HepG2 (cell line): ENCODE measurements around the gene KCNK7. TPM values are rescaled to one million over a fixed set of nuclear protein-coding genes. Genes with fewer than 3 reads are reported as not detected.
A peak's percentile ranks its signal among the peaks of the same experiment; 100 is the strongest.

Source experiments
- ATRX ChIP-seq: sonication (generic); formaldehyde crosslinking; IDR thresholded peaks from 2 replicates; pipeline ENCODE4 v1.4.0; 2020; ENCODE audit warnings: missing genetic modification reagents, borderline replicate concordance
- FOXP4 ChIP-seq: sonication (generic); formaldehyde crosslinking; IDR thresholded peaks from 2 replicates; pipeline ENCODE4 v1.4.0; 2020; ENCODE audit warnings: missing genetic modification reagents
- GTF2F1 ChIP-seq: fragments of 150-350 bp; IDR thresholded peaks from 2 replicates; pipeline ENCODE4 v1.6.1; 2014; ENCODE audit warnings: low read length
- HDAC1 ChIP-seq: sonication (generic); formaldehyde crosslinking; IDR thresholded peaks from 2 replicates; pipeline ENCODE4 v1.5.1; 2020; ENCODE audit warnings: mild to moderate bottlenecking, missing genetic modification reagents
- KDM5A ChIP-seq: fragments of 200-600 bp; sonication (generic); IDR thresholded peaks from 2 replicates; pipeline ENCODE4 v1.7.0; 2018; ENCODE audit warnings: antibody characterized with exemption, mild to moderate bottlenecking, low read length, borderline replicate concordance
- MEIS2 ChIP-seq: sonication (generic); formaldehyde crosslinking; IDR thresholded peaks from 2 replicates; pipeline ENCODE4 v1.9.0; 2021; ENCODE audit warnings: mild to moderate bottlenecking, missing genetic modification reagents
- MTF2 ChIP-seq: sonication (generic); formaldehyde crosslinking; IDR thresholded peaks from 2 replicates; pipeline ENCODE4 v1.5.0; 2020; ENCODE audit warnings: missing genetic modification reagents, borderline replicate concordance
- NAIF1 ChIP-seq: sonication (generic); formaldehyde crosslinking; IDR thresholded peaks from 2 replicates; pipeline ENCODE4 v1.5.0; 2020; ENCODE audit warnings: mild to moderate bottlenecking, missing genetic modification reagents, borderline replicate concordance
- NFATC3 ChIP-seq: sonication (generic); formaldehyde crosslinking; IDR thresholded peaks from 2 replicates; pipeline ENCODE4 v1.5.1; 2020; ENCODE audit warnings: mild to moderate bottlenecking, missing genetic modification reagents
- NFE2 ChIP-seq: sonication (generic); formaldehyde crosslinking; IDR thresholded peaks from 2 replicates; pipeline ENCODE4 v1.4.0; 2020; ENCODE audit warnings: missing genetic modification reagents
- PHF8 ChIP-seq: sonication (generic); formaldehyde crosslinking; IDR thresholded peaks from 2 replicates; pipeline ENCODE4 v1.5.0; 2020; ENCODE audit warnings: missing genetic modification reagents
- PITX1 ChIP-seq: sonication (generic); formaldehyde crosslinking; IDR thresholded peaks from 2 replicates; pipeline ENCODE4 v1.5.1; 2020; ENCODE audit warnings: mild to moderate bottlenecking, missing genetic modification reagents
- SNAPC5 ChIP-seq: sonication (generic); formaldehyde crosslinking; IDR thresholded peaks from 2 replicates; pipeline ENCODE4 v1.8.1; 2023; ENCODE audit warnings: mild to moderate bottlenecking, missing genetic modification reagents, borderline replicate concordance
- TEAD2 ChIP-seq: sonication (generic); formaldehyde crosslinking; IDR thresholded peaks from 2 replicates; pipeline ENCODE4 v1.9.0; 2021; ENCODE audit warnings: missing genetic modification reagents
- ZMYM3 ChIP-seq: sonication (generic); formaldehyde crosslinking; IDR thresholded peaks from 2 replicates; pipeline ENCODE4 v1.5.1; 2020; ENCODE audit warnings: mild to moderate bottlenecking, missing genetic modification reagents
- ZNF10 ChIP-seq: sonication (generic); formaldehyde crosslinking; IDR thresholded peaks from 2 replicates; pipeline ENCODE4 v1.4.0; 2020; ENCODE audit warnings: mild to moderate bottlenecking, low read depth, missing genetic modification reagents, borderline replicate concordance
- ZNF543 ChIP-seq: sonication (generic); formaldehyde crosslinking; IDR thresholded peaks from 2 replicates; pipeline ENCODE4 v1.4.0; 2020; ENCODE audit warnings: mild to moderate bottlenecking, missing genetic modification reagents
- ZNF562 ChIP-seq: sonication (generic); formaldehyde crosslinking; IDR thresholded peaks from 2 replicates; pipeline ENCODE4 v1.8.0; 2022; ENCODE audit warnings: missing genetic modification reagents, borderline replicate concordance
- ZNF574 ChIP-seq: sonication (generic); formaldehyde crosslinking; IDR thresholded peaks from 2 replicates; pipeline ENCODE4 v1.4.0; 2020; ENCODE audit warnings: missing genetic modification reagents
- ZNF703 ChIP-seq: sonication (generic); formaldehyde crosslinking; IDR thresholded peaks from 2 replicates; pipeline ENCODE4 v1.5.1; 2020; ENCODE audit warnings: missing genetic modification reagents, mild to moderate bottlenecking, moderate library complexity, borderline replicate concordance
- ZNF704 ChIP-seq: sonication (generic); formaldehyde crosslinking; IDR thresholded peaks from 2 replicates; pipeline ENCODE4 v1.8.1; 2023; ENCODE audit warnings: mild to moderate bottlenecking, inconsistent platforms, moderate library complexity, missing genetic modification reagents, borderline replicate concordance
- polyA plus RNA-seq, 8 experiments: library from polyadenylated mRNA; depleted of rRNA in 3 of 8; stranded (reverse) in 7 of 8; unstranded in 1 of 8; fragments of >200 nt; fragmentation: Illumina TruSeq in 4 of 8; extraction: Trizol in 4 of 8; gene quantifications; 2 replicates each; pipeline versions ENCODE4 v1.2.1 to v1.2.3, GENCODE V29; 2011 to 2016; ENCODE audit warnings: low read depth in 4 of 8, missing spikeins in 1 of 8, mixed read lengths in 1 of 8; ENCODE audit not compliant: insufficient read depth in 1 of 8
- total RNA-seq, 5 experiments: library from RNA; depleted of rRNA; stranded (reverse); fragments of >200 nt; fragmentation: Illumina TruSeq; extraction: Trizol; gene quantifications; 2 replicates each; pipeline ENCODE4 v1.2.3, GENCODE V29; 2016; ENCODE audit warnings: low read depth in 1 of 5
- TF ChIP-seq, protein P1 (sequence below): sonication (generic); formaldehyde crosslinking; IDR thresholded peaks from 2 replicates; pipeline ENCODE4 v1.8.0; 2022; ENCODE audit warnings: mild to moderate bottlenecking, missing genetic modification reagents

KCNK7 gene
- total and polyA plus RNA-seq, 2 of the 13 experiments (the other 11 are each of a cell fraction or from before 2014, with no cell fraction given): 0.11 TPM; not detected in 1

- 0 out of 2 replicates have a peak, but pooled peaks have one; percentile 45 for TF ChIP-seq PHF8 (CRISPR knock-in tag)
- TF ChIP-seq ZNF574 (CRISPR knock-in tag): no peak; the same call in 1 of the 2 replicates
- TF ChIP-seq KDM5A: 0 out of 2 replicates have a peak, but pooled peaks have one; percentile 37
- TF ChIP-seq ZMYM3 (CRISPR knock-in tag): no peak
- no peak for TF ChIP-seq ZNF703 (CRISPR knock-in tag)
- TF ChIP-seq, protein P1, sequence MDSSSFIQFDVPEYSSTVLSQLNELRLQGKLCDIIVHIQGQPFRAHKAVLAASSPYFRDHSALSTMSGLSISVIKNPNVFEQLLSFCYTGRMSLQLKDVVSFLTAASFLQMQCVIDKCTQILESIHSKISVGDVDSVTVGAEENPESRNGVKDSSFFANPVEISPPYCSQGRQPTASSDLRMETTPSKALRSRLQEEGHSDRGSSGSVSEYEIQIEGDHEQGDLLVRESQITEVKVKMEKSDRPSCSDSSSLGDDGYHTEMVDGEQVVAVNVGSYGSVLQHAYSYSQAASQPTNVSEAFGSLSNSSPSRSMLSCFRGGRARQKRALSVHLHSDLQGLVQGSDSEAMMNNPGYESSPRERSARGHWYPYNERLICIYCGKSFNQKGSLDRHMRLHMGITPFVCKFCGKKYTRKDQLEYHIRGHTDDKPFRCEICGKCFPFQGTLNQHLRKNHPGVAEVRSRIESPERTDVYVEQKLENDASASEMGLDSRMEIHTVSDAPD (CRISPR knock-in tag): no peak
- TF ChIP-seq TEAD2: no peak
- TF ChIP-seq NFE2 (CRISPR knock-in tag): no peak
- TF ChIP-seq ZNF10 (CRISPR knock-in tag): no peak
- TF ChIP-seq NAIF1 (CRISPR knock-in tag): no peak
- TF ChIP-seq FOXP4 (CRISPR knock-in tag): peak; percentile 12; the same call in 1 of the 2 replicates
- no peak for TF ChIP-seq NFATC3 (CRISPR knock-in tag)
- peak; percentile 33; the same call in 1 of the 2 replicates for TF ChIP-seq HDAC1 (CRISPR knock-in tag)
- no peak for TF ChIP-seq SNAPC5
- TF ChIP-seq ZNF562 (CRISPR knock-in tag): no peak
- 0 out of 2 replicates have a peak, but pooled peaks have one; percentile 9 for TF ChIP-seq MTF2 (CRISPR knock-in tag)
- no peak for TF ChIP-seq GTF2F1
- no peak for TF ChIP-seq ZNF704 (CRISPR knock-in tag)
- no peak for TF ChIP-seq PITX1 (CRISPR knock-in tag)
- no peak for TF ChIP-seq ATRX (CRISPR knock-in tag)
- TF ChIP-seq MEIS2 (CRISPR knock-in tag): peak; percentile 19; the same call in 1 of the 2 replicates
- no peak for TF ChIP-seq ZNF543
Measured at GRCh38 chr11:65558002-65558929, 37.3 kb downstream of the KCNK7 start, which contains the start of gene LTBP3 (continued).
